ENCODE measurements around the gene POLR1D.

DNA sequence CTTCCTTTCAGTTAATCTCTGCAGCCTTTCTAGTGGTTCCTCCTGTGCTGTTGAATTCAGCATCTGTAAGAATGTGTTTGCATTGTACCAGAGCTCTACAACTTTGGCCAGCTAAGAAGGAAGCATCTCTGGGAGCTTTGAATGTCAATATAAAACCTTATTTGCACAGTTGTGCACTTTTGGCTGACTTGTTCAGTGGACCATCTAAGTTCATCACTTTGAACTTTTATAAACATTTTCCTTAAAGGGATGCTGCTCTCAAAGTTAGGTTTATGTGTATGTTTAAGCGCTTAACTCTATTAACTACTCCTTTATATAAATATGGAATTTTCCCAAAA is 15.6 kb downstream of the POLR1D start:
- TF ChIP-seq POLR2AphosphoS5 (IDR thresholded peaks at IDR 0.05; ENCODE audit: borderline replicate concordance, low read depth, low read length) = no peak
- no peak for TF ChIP-seq EZH2 (IDR thresholded peaks at IDR 0.05)
- TF ChIP-seq FOXP2 (optimal IDR thresholded peaks at IDR 0.05; ENCODE audit: control extremely low read depth, extremely low read length, insufficient read depth) = no peak

All from SK-N-MC (cell line).